K562 (cell line): ENCODE measurements around the gene FGF9. TPM values are rescaled to one million over a fixed set of nuclear protein-coding genes. Genes with fewer than 3 reads are reported as not detected.

ENCODE experiments used
- ATAC-seq: fragments of 200-7000 bp; cut with Tn5 transposase; 3 replicates; pipeline ENCODE4 v1.9.1; 2020; ENCODE audit warnings: moderate library complexity
- BruUV-seq: library from RNA; stranded (reverse); fragments of 400-500 nt; replicated peaks from 2 replicates; lab custom pipeline; 2021; lab: Mats Ljungman, UMichigan
- CTCF ChIA-PET: fragments of 300-600 bp; formaldehyde crosslinking; extraction: SDS; loops from one replicate; lab custom pipeline; 2021; ENCODE audit warnings: low intra/inter-chr PET ratio; lab: Yijun Ruan, JAX
- POLR2A ChIA-PET: fragments of 300-600, 350-650 bp; sonication (Branson Sonifier 250); formaldehyde crosslinking; extraction: SDS; loops from one replicate; lab custom pipeline; 2021; ENCODE audit warnings: antibody characterized with exemption, inconsistent platforms; lab: Yijun Ruan, JAX
- DNase-seq, 4 experiments: peaks; one replicate each; pipeline versions ENCODE4 v3.0.0 to v3.0.0-alpha.2; 2011 to 2018; ENCODE audit warnings: low spot score in 3 of 4, mixed read lengths in 3 of 4; ENCODE audit errors: extremely low read depth in 1 of 4
- FAIRE-seq: peaks from 2 replicates; lab custom pipeline; 2011; peaks lifted over from hg19 to GRCh38; lab: Jason Lieb, UNC
- H2AFZ ChIP-seq: 2 replicates; pipeline ENCODE4 v1.6.0; 2011; ENCODE audit warnings: low read depth, low read length, control low read depth, inconsistent platforms
- H3K27ac ChIP-seq: fragments of 200-600 bp; 3 replicates; pipeline ENCODE4 v1.8.0; 2011; ENCODE audit warnings: low read depth, mild to moderate bottlenecking, control low read depth, inconsistent platforms, low read length, moderate library complexity, mixed read lengths; ENCODE audit errors: extremely low read depth
- H3K27me3 ChIP-seq, 2 experiments: fragments of 300-600 bp in 1 of 2; 2 replicates in 1 of 2; 3 replicates in 1 of 2; pipeline versions ENCODE4 v1.6.0 to v1.8.0; 2011; ENCODE audit warnings: inconsistent platforms in 2 of 2, low read length in 2 of 2, mild to moderate bottlenecking in 1 of 2, mixed read lengths in 1 of 2, moderate library complexity in 1 of 2; ENCODE audit not compliant: control insufficient read depth in 2 of 2, insufficient read depth in 2 of 2
- H3K36me3 ChIP-seq: fragments of 300-600 bp; 3 replicates; pipeline ENCODE4 v1.8.0; 2011; ENCODE audit warnings: mild to moderate bottlenecking, low read length, inconsistent platforms; ENCODE audit not compliant: control insufficient read depth, insufficient read depth
- H3K4me1 ChIP-seq, 2 experiments: fragments of 200-600 bp in 1 of 2; replicated peaks in 1 of 2; 2 replicates in 1 of 2; 3 replicates in 1 of 2; pipeline versions ENCODE4 v1.5.1 to v1.8.0; 2011; ENCODE audit warnings: inconsistent platforms in 2 of 2, low read length in 2 of 2, mild to moderate bottlenecking in 1 of 2, mixed read lengths in 1 of 2, moderate library complexity in 1 of 2; ENCODE audit not compliant: control insufficient read depth in 2 of 2, insufficient read depth in 2 of 2
- H3K4me2 ChIP-seq: 2 replicates; pipeline ENCODE4 v1.6.1; 2011; ENCODE audit warnings: low read length, control low read depth, inconsistent platforms, mixed read lengths; ENCODE audit not compliant: insufficient read depth
- H3K4me3 ChIP-seq: fragments of 200-600 bp; sonication (generic), shearing (Covaris generic); 2 replicates; pipeline ENCODE4 v1.5.1; 2016; ENCODE audit warnings: control low read depth, inconsistent platforms
- H3K79me2 ChIP-seq: fragments of 200-600 bp; 3 replicates; pipeline ENCODE4 v1.8.0; 2011; ENCODE audit warnings: low read length, inconsistent platforms; ENCODE audit not compliant: control insufficient read depth, insufficient read depth
- H3K9ac ChIP-seq, 2 experiments: 2 replicates each; pipeline versions ENCODE4 v1.6.0 to v1.6.1; 2011; ENCODE audit warnings: low read depth in 2 of 2, low read length in 2 of 2, control low read depth in 1 of 2, inconsistent platforms in 1 of 2, mild to moderate bottlenecking in 1 of 2, mixed read lengths in 1 of 2; ENCODE audit not compliant: insufficient read depth in 1 of 2
- H3K9me1 ChIP-seq: one replicate; pipeline ENCODE4 v1.6.0; 2011; ENCODE audit warnings: inconsistent platforms, mild to moderate bottlenecking, low read length, moderate library complexity; ENCODE audit not compliant: control insufficient read depth, insufficient read depth
- H3K9me3 ChIP-seq: replicated peaks from 2 replicates; pipeline ENCODE4 v1.5.1; 2011; ENCODE audit warnings: low read depth, low read length, inconsistent platforms; ENCODE audit not compliant: control insufficient read depth, insufficient read depth
- H4K20me1 ChIP-seq: replicated peaks from 2 replicates; pipeline ENCODE4 v1.6.1; 2011; ENCODE audit warnings: low read length, inconsistent platforms, mixed read lengths; ENCODE audit not compliant: control insufficient read depth, insufficient read depth
- FOXP1 ChIP-seq: sonication (generic); formaldehyde crosslinking; IDR thresholded peaks from 2 replicates; pipeline ENCODE4 v1.8.0; 2022; ENCODE audit warnings: mild to moderate bottlenecking, missing genetic modification reagents
- GTF2E2 ChIP-seq: fragments of 200-800 bp; sonication (Bioruptor generic); IDR thresholded peaks from 2 replicates; pipeline ENCODE4 v1.6.1; 2016; ENCODE audit warnings: missing genetic modification characterization, missing compliant biosample characterization
- HLTF ChIP-seq: fragments of 450-650 bp; IDR thresholded peaks from 2 replicates; pipeline ENCODE4 v1.6.1; 2016
- JUN ChIP-seq, 2 experiments: sonication (generic) in 1 of 2; formaldehyde crosslinking in 1 of 2; IDR thresholded peaks; 2 replicates each; pipeline versions ENCODE4 v1.6.1 to v1.8.0; 2012 to 2022; ENCODE audit warnings: borderline replicate concordance in 2 of 2, mild to moderate bottlenecking in 2 of 2, improper control_type of control experiment in 1 of 2, low read depth in 1 of 2, low read length in 1 of 2, missing genetic modification reagents in 1 of 2
- NCOA6 ChIP-seq: fragments of 450-650 bp; IDR thresholded peaks from 2 replicates; pipeline ENCODE4 v1.6.1; 2017; ENCODE audit warnings: mild to moderate bottlenecking
- NONO ChIP-seq, 2 experiments: fragments of 200-400 bp in 1 of 2; fragments of 450-650 bp in 1 of 2; formaldehyde crosslinking in 1 of 2; IDR thresholded peaks; 2 replicates each; pipeline ENCODE4 v1.6.1; 2017; ENCODE audit warnings: low read depth in 2 of 2, mild to moderate bottlenecking in 2 of 2, moderate library complexity in 2 of 2, low read length in 1 of 2
- RBM17 ChIP-seq: fragments of 200-400 bp; formaldehyde crosslinking; IDR thresholded peaks from 2 replicates; pipeline ENCODE4 v1.6.1; 2017; ENCODE audit warnings: low read depth, mild to moderate bottlenecking, low read length, borderline replicate concordance
- THAP7 ChIP-seq: fragments of 250-450 bp; sonication (Bioruptor Pico); IDR thresholded peaks from 2 replicates; pipeline ENCODE4 v1.5.0; 2021
- YY1 ChIP-seq, 3 experiments: IDR thresholded peaks; 2 replicates each; pipeline ENCODE4 v1.6.1; 2011; ENCODE audit warnings: low read length in 2 of 3, mild to moderate bottlenecking in 2 of 3, moderate library complexity in 2 of 3, borderline replicate concordance in 1 of 3, control low read depth in 1 of 3, low read depth in 1 of 3; ENCODE audit not compliant: insufficient read depth in 3 of 3, insufficient replicate concordance in 2 of 3, control insufficient read depth in 1 of 3, insufficient read length in 1 of 3; ENCODE audit errors: extremely low read depth in 1 of 3
- ZBTB17 ChIP-seq: fragments of 450-650 bp; formaldehyde crosslinking; IDR thresholded peaks from 2 replicates; pipeline ENCODE4 v1.4.0; 2020; ENCODE audit warnings: mild to moderate bottlenecking
- ZNF695 ChIP-seq: fragments of 450-650 bp; formaldehyde crosslinking; IDR thresholded peaks from 2 replicates; pipeline ENCODE4 v1.4.0; 2020; ENCODE audit warnings: mild to moderate bottlenecking, moderate library complexity
- WGBS: fragments of 100-300 bp; shearing (Covaris generic); methylation state at CpG from one replicate; pipeline ENCODE4 v1.1.6; 2016; ENCODE audit warnings: low coverage, mixed read lengths; ENCODE audit not compliant: insufficient coverage; ENCODE audit errors: missing lambda C conversion rate; 5-methylcytosine and 5-hydroxymethylcytosine counted together
- in situ Hi-C: fragments of 300-500 bp; cut with MboI; formaldehyde crosslinking; loops from 4 replicates; pipeline ENCODE4 v1.15.0; 2018; ENCODE audit warnings: inconsistent platforms, mixed read lengths
- intact Hi-C: fragments of 100-400 bp; cut with micrococcal nuclease; formaldehyde crosslinking; loops from 2 replicates; pipeline ENCODE4 v1.14.2; 2022
- polyA plus RNA-seq, 8 experiments: library from polyadenylated mRNA; depleted of rRNA in 4 of 8; stranded (reverse) in 5 of 8; unstranded in 3 of 8; fragments of >200 nt; fragmentation: Nextera tagmentation in 2 of 8; fragmentation: Illumina TruSeq in 1 of 8; extraction: Ambion mirVana in 2 of 8; extraction: Trizol in 1 of 8; gene quantifications; 2 replicates each; pipeline versions ENCODE4 v1.2.1 to v1.2.3, GENCODE V29; 2011 to 2014; ENCODE audit warnings: inconsistent platforms in 1 of 8, missing spikeins in 1 of 8
- total RNA-seq, 7 experiments: library from RNA; depleted of rRNA in 6 of 7; stranded (reverse); fragments of >200 nt in 6 of 7; fragmentation: Illumina TruSeq in 2 of 7; extraction: Trizol in 2 of 7; gene quantifications; 2 replicates each; pipeline versions ENCODE4 v1.2.1 to v1.2.3, GENCODE V29; 2011 to 2021; ENCODE audit warnings: low replicate concordance in 1 of 7
- TF ChIP-seq, protein P1 (sequence below), 2 experiments: IDR thresholded peaks in 1 of 2; conservative IDR thresholded peaks in 1 of 2; 2 replicates each; pipeline ENCODE4 v1.6.1; 2016; ENCODE audit warnings: low read depth in 2 of 2, mild to moderate bottlenecking in 1 of 2, missing compliant biosample characterization in 1 of 2, missing genetic modification characterization in 1 of 2, moderate library complexity in 1 of 2
- TF ChIP-seq, protein P2 (sequence below): fragments of 250-450 bp; sonication (Bioruptor Pico); IDR thresholded peaks from 2 replicates; pipeline ENCODE4 v1.8.0; 2022; ENCODE audit warnings: inconsistent platforms, mild to moderate bottlenecking, moderate library complexity, borderline replicate concordance

The FGF9 gene
- total and polyA plus RNA-seq, 9 of the 15 experiments (the other 6 are each of a cell fraction or from before 2014, with no cell fraction given), result not detected

DNA sequence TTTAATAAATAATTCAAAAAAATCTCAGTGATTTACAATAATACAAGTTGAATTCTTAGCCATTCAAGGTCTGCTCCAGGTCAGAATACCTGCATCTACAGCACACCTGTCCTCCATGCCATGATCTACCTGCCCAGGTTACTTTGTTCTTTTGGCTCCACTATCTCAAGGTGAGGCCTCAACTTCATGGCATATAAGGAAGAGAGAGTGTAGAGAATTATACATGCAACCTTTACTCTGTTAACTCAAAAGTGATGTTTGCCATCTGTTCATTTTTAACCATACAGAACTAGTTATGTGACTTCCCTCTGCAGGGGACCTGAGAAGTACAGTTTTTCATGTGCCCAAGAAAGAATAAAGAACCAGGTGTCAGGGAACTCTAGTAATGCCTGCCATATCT, 38.7 kb upstream of the FGF9 start (continued):
- TF ChIP-seq, protein P1, sequence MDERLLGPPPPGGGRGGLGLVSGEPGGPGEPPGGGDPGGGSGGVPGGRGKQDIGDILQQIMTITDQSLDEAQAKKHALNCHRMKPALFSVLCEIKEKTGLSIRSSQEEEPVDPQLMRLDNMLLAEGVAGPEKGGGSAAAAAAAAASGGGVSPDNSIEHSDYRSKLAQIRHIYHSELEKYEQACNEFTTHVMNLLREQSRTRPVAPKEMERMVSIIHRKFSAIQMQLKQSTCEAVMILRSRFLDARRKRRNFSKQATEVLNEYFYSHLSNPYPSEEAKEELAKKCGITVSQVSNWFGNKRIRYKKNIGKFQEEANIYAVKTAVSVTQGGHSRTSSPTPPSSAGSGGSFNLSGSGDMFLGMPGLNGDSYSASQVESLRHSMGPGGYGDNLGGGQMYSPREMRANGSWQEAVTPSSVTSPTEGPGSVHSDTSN (CRISPR knock-in tag; IDR thresholded peaks at IDR 0.05; ENCODE audit: low read depth), result no peak
- TF ChIP-seq, protein P1 (tag; conservative IDR thresholded peaks at IDR 0.05; ENCODE audit: low read depth), result no peak
- no peak for TF ChIP-seq FOXP1
- TF ChIP-seq THAP7 (CRISPR knock-in tag), result no peak
- no peak for TF ChIP-seq JUN (IDR thresholded peaks at IDR 0.05; ENCODE audit: borderline replicate concordance, low read depth, low read length)
- no peak for TF ChIP-seq JUN (CRISPR knock-in tag; IDR thresholded peaks at IDR 0.05; ENCODE audit: borderline replicate concordance)
- no peak for TF ChIP-seq ZNF695 (CRISPR knock-in tag)
- TF ChIP-seq ZBTB17 (CRISPR knock-in tag), result no peak

DNA sequence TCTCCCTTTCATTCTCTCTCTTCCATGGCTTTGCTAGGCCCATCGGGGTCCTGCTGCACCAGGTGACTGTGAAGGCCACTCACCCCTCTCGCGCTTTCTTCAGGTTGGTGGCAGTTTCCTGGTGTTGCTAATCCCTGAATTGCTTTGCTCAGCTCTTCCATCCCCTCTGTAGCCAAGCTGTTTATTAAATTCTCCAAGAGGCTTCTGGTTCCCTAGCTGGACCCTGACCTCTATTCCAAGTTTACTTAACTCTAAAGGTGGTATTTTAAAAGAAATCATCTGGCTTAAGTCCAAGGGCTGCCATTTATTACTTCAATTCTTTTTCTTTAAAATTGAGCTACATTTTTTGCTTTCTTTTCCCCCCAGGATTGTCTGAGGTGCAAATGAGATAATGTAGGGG, 34.2 kb upstream of the FGF9 start:
- H3K27ac ChIP-seq, result no peak overlapping the region
- H4K20me1 ChIP-seq, result no peaks in the 10 kb centered on the region
- H3K9me1 ChIP-seq, result no peaks in the 10 kb centered on the region
- H3K9ac ChIP-seq, result no peak overlapping the region
- peaks cover 0 to 7% of the 10 kb centered on the region in 2 experiments; a peak in 4 of 5 replicates for H3K4me1 ChIP-seq
- peaks cover 2 to 12% of the 10 kb centered on the region in 2 experiments; a peak in 2 of 5 replicates for H3K27me3 ChIP-seq
- H3K4me3 ChIP-seq, result no peak overlapping the region
- no TSS peak for BruUV-seq
- H2AFZ ChIP-seq, result no peak overlapping the region
- intact Hi-C loops (loop anchor here (10.0 kb wide), 1 partner anchor 128 kb away; no protein-coding TSS in a partner anchor), in situ Hi-C loops (loop anchor here (25.0 kb wide), 1 partner anchor 1151 kb away; no protein-coding TSS in a partner anchor)
- ChIA-PET CTCF (no interaction called here), POLR2A (no interaction called here)
- 7% methylated on average over 2 of the region's 3 CpGs for WGBS
- DNase-seq (no peak), ATAC-seq (no peak), FAIRE-seq (no peak)
- no peaks in the 10 kb centered on the region for H3K36me3 ChIP-seq
- H3K9me3 ChIP-seq, result no peaks in the 10 kb centered on the region
- H3K79me2 ChIP-seq, result no peaks in the 10 kb centered on the region
- H3K4me2 ChIP-seq, result no peak overlapping the region
- TF ChIP-seq NCOA6 (no peak), NONO (IDR thresholded peaks at IDR 0.05; ENCODE audit: low read depth in 2 of 2, low read length in 1 of 2) (no peak), RBM17 (no peak), HLTF (no peak), YY1 (IDR thresholded peaks at IDR 0.05; ENCODE audit: borderline replicate concordance in 1 of 3, control insufficient read depth in 1 of 3, extremely low read depth in 1 of 3, insufficient read depth in 3 of 3, insufficient read length in 1 of 3, insufficient replicate concordance in 2 of 3, low read depth in 1 of 3, low read length in 2 of 3) (no peak), GTF2E2 (no peak)
- TF ChIP-seq, protein P2, sequence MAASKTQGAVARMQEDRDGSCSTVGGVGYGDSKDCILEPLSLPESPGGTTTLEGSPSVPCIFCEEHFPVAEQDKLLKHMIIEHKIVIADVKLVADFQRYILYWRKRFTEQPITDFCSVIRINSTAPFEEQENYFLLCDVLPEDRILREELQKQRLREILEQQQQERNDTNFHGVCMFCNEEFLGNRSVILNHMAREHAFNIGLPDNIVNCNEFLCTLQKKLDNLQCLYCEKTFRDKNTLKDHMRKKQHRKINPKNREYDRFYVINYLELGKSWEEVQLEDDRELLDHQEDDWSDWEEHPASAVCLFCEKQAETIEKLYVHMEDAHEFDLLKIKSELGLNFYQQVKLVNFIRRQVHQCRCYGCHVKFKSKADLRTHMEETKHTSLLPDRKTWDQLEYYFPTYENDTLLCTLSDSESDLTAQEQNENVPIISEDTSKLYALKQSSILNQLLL, result no peak
